Measurements from ENCODE around the gene PANK4. TPM values are rescaled to one million over a fixed set of nuclear protein-coding genes. Genes with fewer than 3 reads are reported as not detected.

The PANK4 gene
- total and polyA plus RNA-seq, 10 of the 15 experiments (the other 5 are each of a cell fraction or from before 2014, with no cell fraction given): 0.35 to 38.0 (median 18.6) TPM

GRCh38 chr1:2545754-2546514 is 19.5 kb upstream of the PANK4 start:
- no peaks in the 10 kb centered on the region for H4K20me1 ChIP-seq (ENCODE audit: control insufficient read depth, insufficient read depth)
- peak overlapping the region; percentile 82; the same call in 1 of the 2 replicates for H3K4me3 ChIP-seq
- no peak overlapping the region; the same call in 1 of the 2 replicates for H2AFZ ChIP-seq (ENCODE audit: control insufficient read depth, low read depth, low read length)
- ChIA-PET CTCF (interaction anchor here (0.9 to 4.9 kb wide), 4 partner anchors 15 to 130 kb away, joined by 3 to 37 read pairs (median 18); no protein-coding TSS in a partner anchor), POLR2A (interaction anchor here (0.6 to 4.9 kb wide), 9 partner anchors 10 to 133 kb away, joined by 3 to 62 read pairs (median 5); partner anchors contain the start of genes PANK4, PEX10, PRXL2B and TNFRSF14), RAD21 (ENCODE audit: unreplicated experiment) (interaction anchor here (0.9 to 7.1 kb wide), 8 partner anchors 10 to 152 kb away, joined by 3 to 86 read pairs (median 28); partner anchors contain the start of genes PANK4, PRXL2B and TNFRSF14), SMC1A (ENCODE audit: uncharacterized antibody, unreplicated experiment) (interaction anchor here (0.8 to 2.7 kb wide), 6 partner anchors 20 to 133 kb away, joined by 3 to 15 read pairs (median 3); partner anchors contain the start of genes PANK4 and PEX10)
- peak; percentile 38 for FAIRE-seq
- BruUV-seq (replicated peaks): no TSS peak
- H3K4me2 ChIP-seq (ENCODE audit: control insufficient read depth, insufficient read depth): peak overlapping the region; percentile 99
- peak overlapping the region; percentile 96 for H3K27ac ChIP-seq (ENCODE audit: control insufficient read depth, insufficient read depth)
- H3K27me3 ChIP-seq (replicated peaks in 1 of 2; ENCODE audit: control insufficient read depth in 2 of 2, insufficient read depth in 2 of 2, low read length in 1 of 2): no peaks in the 10 kb centered on the region
- 2% methylated on average over 36 of the region's 43 CpGs for WGBS (ENCODE audit: insufficient coverage, insufficient replicate concordance, low lambda C conversion rate, missing lambda C conversion rate)
- H3K9ac ChIP-seq (ENCODE audit: control insufficient read depth, insufficient read depth, low read length): peak overlapping the region; percentile 85; the same call in 1 of the 2 replicates
- ATAC-seq: peak; percentile 61
- intact Hi-C loops (cut with micrococcal nuclease; ENCODE audit: unreplicated experiment) (loop anchor here (10.0 kb wide), 1 partner anchor 241 kb away; no protein-coding TSS in a partner anchor), in situ Hi-C loops (cut with MboI) (loop anchor here (5.0 kb wide), 2 partner anchors 36 to 134 kb away; partner anchors contain the start of gene PEX10)
- H3K36me3 ChIP-seq (ENCODE audit: control insufficient read depth in 2 of 2, insufficient read depth in 2 of 2, low read length in 1 of 2): no peaks in the 10 kb centered on the region
- DNase-seq (ENCODE audit: low read depth, low spot score): peak; percentile 80
- H3K79me2 ChIP-seq (ENCODE audit: control insufficient read depth, insufficient read depth, low read length): peaks cover 5% of the 10 kb centered on the region; the same call in 1 of the 2 replicates
- no peaks in the 10 kb centered on the region for H3K9me3 ChIP-seq (replicated peaks; ENCODE audit: control insufficient read depth, insufficient read depth, low read length)
- peaks cover 32% of the 10 kb centered on the region for H3K4me1 ChIP-seq (ENCODE audit: control insufficient read depth, insufficient read depth, low read length)
- TF ChIP-seq HSF1 (IDR thresholded peaks at IDR 0.05; ENCODE audit: low read depth, low read length): no peak
- peak; percentile 35; the same call in 1 of the 2 replicates for TF ChIP-seq BACH1 (IDR thresholded peaks at IDR 0.05; ENCODE audit: borderline replicate concordance)
- TF ChIP-seq DPF2 (IDR thresholded peaks at IDR 0.05): 0 out of 2 replicates have a peak, but pooled peaks have one; percentile 80
- TF ChIP-seq USF1 (IDR thresholded peaks at IDR 0.05; ENCODE audit: borderline replicate concordance, extremely low read length, insufficient read depth, low read depth, low read length): peak; percentile 90
- no peak for TF ChIP-seq PAX5 (IDR thresholded peaks at IDR 0.05; ENCODE audit: borderline replicate concordance, low read depth, low read length)
- TF ChIP-seq SMARCA5 (IDR thresholded peaks at IDR 0.05): peak; percentile 93
- TF ChIP-seq CUX1 (IDR thresholded peaks at IDR 0.05; ENCODE audit: insufficient replicate concordance, low read depth, low read length): no peak
- no peak for TF ChIP-seq BCLAF1 (IDR thresholded peaks at IDR 0.05)

Data from GM12878 (cell line).